ENCODE results near the gene BANP. TPM values are rescaled to one million over a fixed set of nuclear protein-coding genes. Genes with fewer than 3 reads are reported as not detected.
"Not testable (repeated sequence)": the region's sequence is repeated elsewhere in the genome, so short reads cannot be mapped to it uniquely, and the experiment has no call there.

Gene BANP
- total RNA-seq, 3 donors from 2014 or later, result 21.9 to 45.4 (median 32.4) TPM

GRCh38 chr16:87933140-87933495 is 18.1 kb upstream of the BANP start:
- DNase-seq (ENCODE audit: low spot score in 2 of 2), result no peak
- Histone ChIP-seq H3K36me3 (no peaks in the 10 kb centered on the region), H3K4me3 (no peak overlapping the region), H3K27ac (no peak overlapping the region), H3K9me3 (no peaks in the 10 kb centered on the region), H3K27me3 (no peaks in the 10 kb centered on the region), H3K4me1 (no peaks in the 10 kb centered on the region)
- intact Hi-C loops (cut with DNase I; ENCODE audit: low total_unique reads), result no loop called here
- TF ChIP-seq POLR2AphosphoS5 (IDR thresholded peaks at IDR 0.05) (no peak), CTCF (IDR thresholded peaks at IDR 0.05) (no peak)

GRCh38 chr16:87934752-87935425 is 16.3 kb upstream of the BANP start:
- intact Hi-C loops (cut with DNase I; ENCODE audit: low total_unique reads); DNase-seq (ENCODE audit: low spot score in 2 of 2): not testable (repeated sequence)

GRCh38 chr16:87936016-87936374 is 15.2 kb upstream of the BANP start:
- intact Hi-C loops (cut with DNase I; ENCODE audit: low total_unique reads); H3K9me3 ChIP-seq; H3K4me1 ChIP-seq; DNase-seq (ENCODE audit: low spot score in 2 of 2); H3K4me3 ChIP-seq; H3K27me3 ChIP-seq; H3K27ac ChIP-seq; H3K36me3 ChIP-seq: not testable (repeated sequence)

More at GRCh38 chr16:87934752-87935425, 16.3 kb upstream of the BANP start:
- H3K4me1 ChIP-seq, H3K9me3 ChIP-seq, H3K27me3 ChIP-seq, H3K27ac ChIP-seq, H3K4me3 ChIP-seq, H3K36me3 ChIP-seq: not testable (repeated sequence)

- TF ChIP-seq POLR2AphosphoS5 (IDR thresholded peaks at IDR 0.05), result no peak
- no peak for TF ChIP-seq POLR2A (IDR thresholded peaks at IDR 0.05)
- no peak for TF ChIP-seq CTCF (IDR thresholded peaks at IDR 0.05)
- Histone ChIP-seq H3K4me3 (no peak within 1 kb of the TSS), H3K27ac (no peak within 1 kb of the TSS), H3K27me3 (no peaks in the 10 kb centered on the region), H3K4me1 (no peaks in the 10 kb centered on the region), H3K36me3 (no peaks in the 10 kb centered on the region), H3K9me3 (no peaks in the 10 kb centered on the region)
- intact Hi-C loops (cut with DNase I; ENCODE audit: low total_unique reads), result no loop called here
- no peak for DNase-seq (ENCODE audit: low spot score in 2 of 2)
These were observed 14.6 kb upstream of the BANP start, which contains the start of gene CA5A for GRCh38 chr16:87936375-87937230. TSS of gene CA5A (minus strand) at chr16:87936529. CDS start at chr16:87936450, 79 bp downstream.

- H3K27ac ChIP-seq; H3K4me1 ChIP-seq; intact Hi-C loops (cut with DNase I; ENCODE audit: low total_unique reads); DNase-seq (ENCODE audit: low spot score in 2 of 2); H3K9me3 ChIP-seq; H3K4me3 ChIP-seq; H3K36me3 ChIP-seq; H3K27me3 ChIP-seq: not testable (repeated sequence)
These were observed 14.0 kb upstream of the BANP start for GRCh38 chr16:87937231-87937542.

- Histone ChIP-seq H3K27ac (no peak overlapping the region), H3K9me3 (no peaks in the 10 kb centered on the region), H3K36me3 (no peaks in the 10 kb centered on the region), H3K27me3 (no peaks in the 10 kb centered on the region), H3K4me3 (no peak overlapping the region), H3K4me1 (no peaks in the 10 kb centered on the region)
- DNase-seq (ENCODE audit: low spot score in 2 of 2), result no peak
- intact Hi-C loops (cut with DNase I; ENCODE audit: low total_unique reads), result no loop called here
- TF ChIP-seq POLR2AphosphoS5 (IDR thresholded peaks at IDR 0.05) (no peak), CTCF (IDR thresholded peaks at IDR 0.05) (no peak), POLR2A (IDR thresholded peaks at IDR 0.05) (no peak)
These were observed 12.8 kb upstream of the BANP start for GRCh38 chr16:87938412-87938949.

All from breast epithelium (tissue), 4 donors.